NCI-H526 treated with DMSO at 0.1 percent for 48 hours (cell line): Measurements from ENCODE around the gene MAPK4.
"Not testable (repeated sequence)": the region's sequence is repeated elsewhere in the genome, so short reads cannot be mapped to it uniquely, and the experiment has no call there.

Source experiments
- DNase-seq: peaks from one replicate; lab custom pipeline; 2025; lab: John Stamatoyannopoulos, UW

The MAPK4 gene

GRCh38 chr18:50573679-50574078 is 13.8 kb downstream of the MAPK4 start:
- DNase-seq: no peak

GRCh38 chr18:50578030-50578429 is 18.1 kb downstream of the MAPK4 start:
- no peak for DNase-seq

GRCh38 chr18:50578651-50579050 is 18.8 kb downstream of the MAPK4 start:
- DNase-seq: no peak

GRCh38 chr18:50579061-50579774 is 19.3 kb downstream of the MAPK4 start:
- no peak for DNase-seq

- no peak for DNase-seq
Measured at GRCh38 chr18:50581517-50581916, 21.6 kb downstream of the MAPK4 start.

GRCh38 chr18:50582500-50582899 is 22.6 kb downstream of the MAPK4 start:
- no peak for DNase-seq

- DNase-seq: no peak
Measured at GRCh38 chr18:50586710-50587109, 26.8 kb downstream of the MAPK4 start.

GRCh38 chr18:50590593-50590992 is 30.7 kb downstream of the MAPK4 start:
- peak; percentile 9 for DNase-seq

- no peak for DNase-seq
Measured at GRCh38 chr18:50594012-50594411, 34.1 kb downstream of the MAPK4 start.

- no peak for DNase-seq
Measured at GRCh38 chr18:50594942-50595341, 35.1 kb downstream of the MAPK4 start.

- DNase-seq: no peak
Measured at GRCh38 chr18:50602466-50602865, 42.6 kb downstream of the MAPK4 start.

- no peak for DNase-seq
Measured at GRCh38 chr18:50606609-50607008, 46.7 kb downstream of the MAPK4 start.

- no peak for DNase-seq
Measured at GRCh38 chr18:50607378-50607926, 47.6 kb downstream of the MAPK4 start.

- DNase-seq: not testable (repeated sequence)
Measured at GRCh38 chr18:50609171-50609570, 49.3 kb downstream of the MAPK4 start.

GRCh38 chr18:50610349-50610748 is 50.5 kb downstream of the MAPK4 start:
- DNase-seq: no peak

- no peak for DNase-seq
Measured at GRCh38 chr18:50611529-50611941, 51.6 kb downstream of the MAPK4 start.

GRCh38 chr18:50614838-50615237 is 55.0 kb downstream of the MAPK4 start:
- no peak for DNase-seq

GRCh38 chr18:50616484-50617048 is 56.7 kb downstream of the MAPK4 start:
- DNase-seq: no peak

- DNase-seq: no peak
Measured at GRCh38 chr18:50619861-50620275, 60.0 kb downstream of the MAPK4 start.

GRCh38 chr18:50620319-50620718 is 60.4 kb downstream of the MAPK4 start:
- no peak for DNase-seq

GRCh38 chr18:50621366-50621765 is 61.5 kb downstream of the MAPK4 start:
- no peak for DNase-seq

GRCh38 chr18:50622320-50622719 is 62.4 kb downstream of the MAPK4 start:
- no peak for DNase-seq

GRCh38 chr18:50622865-50623393 is 63.0 kb downstream of the MAPK4 start:
- DNase-seq: no peak
